Calu3 (cell line): ENCODE measurements around the gene AQP6. TPM values are rescaled to one million over a fixed set of nuclear protein-coding genes. Genes with fewer than 3 reads are reported as not detected.

ENCODE experiments used
- BruUV-seq: library from RNA; stranded (reverse); fragments of 400-500 nt; replicated peaks from 2 replicates; lab custom pipeline; 2021; lab: Mats Ljungman, UMichigan
- CTCF ChIA-PET: fragments of 300-600 bp; sonication (Branson Sonifier 250); formaldehyde crosslinking; loops from one replicate; lab custom pipeline; 2022; ENCODE audit warnings: antibody characterized with exemption; lab: Charles Lee
- DNase-seq: peaks from one replicate; pipeline ENCODE4 v3.0.0; 2022
- H3K27ac Mint-ChIP-seq: one replicate; pipeline ENCODE4 v1.8.0; 2022; ENCODE audit warnings: mixed read lengths; ENCODE audit not compliant: unreplicated experiment
- H3K27me3 Mint-ChIP-seq: one replicate; pipeline ENCODE4 v1.8.0; 2022; ENCODE audit warnings: mixed read lengths; ENCODE audit not compliant: unreplicated experiment
- H3K36me3 Mint-ChIP-seq: one replicate; pipeline ENCODE4 v1.8.0; 2022; ENCODE audit warnings: mild to moderate bottlenecking, moderate library complexity, mixed read lengths; ENCODE audit not compliant: insufficient read depth, unreplicated experiment
- H3K4me1 Mint-ChIP-seq: one replicate; pipeline ENCODE4 v1.8.0; 2022; ENCODE audit warnings: mild to moderate bottlenecking, low read depth, mixed read lengths; ENCODE audit not compliant: unreplicated experiment
- H3K4me3 Mint-ChIP-seq: one replicate; pipeline ENCODE4 v1.8.0; 2022; ENCODE audit warnings: mild to moderate bottlenecking, low read depth, moderate library complexity, mixed read lengths; ENCODE audit not compliant: unreplicated experiment
- H3K9me3 Mint-ChIP-seq: one replicate; pipeline ENCODE4 v1.8.0; 2022; ENCODE audit warnings: low read depth, mixed read lengths; ENCODE audit not compliant: unreplicated experiment
- intact Hi-C: fragments of 100-400 bp; cut with micrococcal nuclease; formaldehyde crosslinking; loops from one replicate; pipeline ENCODE4 v1.10.0; 2022; ENCODE audit not compliant: unreplicated experiment
- total RNA-seq: library from RNA; stranded (reverse); gene quantifications from 2 replicates; pipeline ENCODE4 v1.2.3, GENCODE V29; 2022
- TF ChIP-seq, protein P1 (sequence below): fragments of 200-600 bp; IDR thresholded peaks from one replicate; pipeline ENCODE4 v1.8.0; 2022; ENCODE audit warnings: antibody characterized with exemption; ENCODE audit not compliant: unreplicated experiment

AQP6 gene
- total RNA-seq, 1 experiment from 2014 or later, result 0.94 TPM

DNA sequence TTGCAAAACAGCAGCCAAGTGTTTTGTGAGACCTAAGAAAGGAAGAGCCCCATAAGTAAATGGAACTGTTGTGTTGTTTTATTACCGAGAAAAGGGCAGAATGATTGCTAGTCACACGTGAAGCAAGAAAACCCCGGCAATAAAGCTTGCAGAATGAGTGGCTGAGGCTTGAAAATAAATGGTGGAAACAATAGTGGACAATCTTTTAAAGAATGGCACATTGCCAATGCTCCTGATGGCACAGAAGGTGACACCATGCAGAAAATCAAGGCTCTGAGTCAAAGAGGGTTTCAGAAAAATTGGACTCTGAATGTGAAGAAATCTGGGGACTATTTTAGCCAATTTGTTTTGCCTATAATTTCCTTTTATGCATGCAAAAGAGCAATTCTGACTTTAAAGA lies 26.2 kb upstream of the AQP6 start:
- intact Hi-C loops, result no loop called here
- Mint-ChIP-seq H3K9me3 (no peaks in the 10 kb centered on the region), H3K27ac (no peak overlapping the region), H3K4me1 (peaks cover 32% of the 10 kb centered on the region), H3K27me3 (no peaks in the 10 kb centered on the region), H3K36me3 (peaks cover 8% of the 10 kb centered on the region), H3K4me3 (no peak overlapping the region)
- CTCF ChIA-PET, result interaction anchor here (1.4 kb wide), 1 partner anchor 14 kb away, joined by 20 read pairs; the partner anchor contains the start of gene AQP5
- no peak for DNase-seq
- TF ChIP-seq, protein P1, sequence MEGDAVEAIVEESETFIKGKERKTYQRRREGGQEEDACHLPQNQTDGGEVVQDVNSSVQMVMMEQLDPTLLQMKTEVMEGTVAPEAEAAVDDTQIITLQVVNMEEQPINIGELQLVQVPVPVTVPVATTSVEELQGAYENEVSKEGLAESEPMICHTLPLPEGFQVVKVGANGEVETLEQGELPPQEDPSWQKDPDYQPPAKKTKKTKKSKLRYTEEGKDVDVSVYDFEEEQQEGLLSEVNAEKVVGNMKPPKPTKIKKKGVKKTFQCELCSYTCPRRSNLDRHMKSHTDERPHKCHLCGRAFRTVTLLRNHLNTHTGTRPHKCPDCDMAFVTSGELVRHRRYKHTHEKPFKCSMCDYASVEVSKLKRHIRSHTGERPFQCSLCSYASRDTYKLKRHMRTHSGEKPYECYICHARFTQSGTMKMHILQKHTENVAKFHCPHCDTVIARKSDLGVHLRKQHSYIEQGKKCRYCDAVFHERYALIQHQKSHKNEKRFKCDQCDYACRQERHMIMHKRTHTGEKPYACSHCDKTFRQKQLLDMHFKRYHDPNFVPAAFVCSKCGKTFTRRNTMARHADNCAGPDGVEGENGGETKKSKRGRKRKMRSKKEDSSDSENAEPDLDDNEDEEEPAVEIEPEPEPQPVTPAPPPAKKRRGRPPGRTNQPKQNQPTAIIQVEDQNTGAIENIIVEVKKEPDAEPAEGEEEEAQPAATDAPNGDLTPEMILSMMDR, result no peak
- BruUV-seq, result no TSS peak

DNA sequence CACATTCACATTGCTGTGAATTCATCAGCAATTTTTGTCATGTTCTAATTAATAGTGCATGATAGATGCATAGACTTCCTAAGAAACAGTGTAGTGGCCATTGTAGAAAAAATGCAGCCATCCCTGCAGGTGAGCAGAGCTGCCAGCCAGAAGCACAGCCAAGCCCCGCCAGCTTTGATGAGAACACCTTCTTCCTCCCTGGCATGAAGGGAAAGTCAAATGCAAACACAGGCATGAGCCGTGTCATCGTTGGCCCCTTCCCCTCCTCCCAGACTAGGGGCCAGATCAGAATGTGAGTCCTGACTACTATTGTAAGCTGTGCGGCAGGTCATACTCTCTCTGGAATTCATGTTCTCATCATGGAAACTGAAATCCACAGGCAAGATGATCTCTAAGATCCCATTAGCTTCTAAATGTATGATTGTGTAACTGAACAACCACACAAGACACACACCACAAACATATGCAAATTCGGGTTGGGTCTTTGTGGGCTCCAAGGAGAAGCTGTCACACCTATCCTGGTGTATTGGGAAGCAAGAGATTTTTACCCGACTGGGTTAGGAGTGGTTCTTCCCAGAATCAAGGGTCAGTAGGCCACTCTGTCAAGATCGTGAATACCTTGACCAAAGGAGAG lies 25.0 kb upstream of the AQP6 start:
- intact Hi-C loops, result no loop called here
- CTCF ChIA-PET, result interaction anchor here (0.6 kb wide), 1 partner anchor 132 kb away, joined by 5 read pairs; no protein-coding TSS in a partner anchor
- DNase-seq, result no peak
- H3K27ac Mint-ChIP-seq, result no peak overlapping the region
- H3K9me3 Mint-ChIP-seq, result no peaks in the 10 kb centered on the region
- peaks cover 8% of the 10 kb centered on the region for H3K36me3 Mint-ChIP-seq
- peaks cover 26% of the 10 kb centered on the region for H3K4me1 Mint-ChIP-seq
- H3K4me3 Mint-ChIP-seq, result no peak overlapping the region
- no TSS peak for BruUV-seq
- TF ChIP-seq, protein P1, result no peak
- H3K27me3 Mint-ChIP-seq, result no peaks in the 10 kb centered on the region

DNA sequence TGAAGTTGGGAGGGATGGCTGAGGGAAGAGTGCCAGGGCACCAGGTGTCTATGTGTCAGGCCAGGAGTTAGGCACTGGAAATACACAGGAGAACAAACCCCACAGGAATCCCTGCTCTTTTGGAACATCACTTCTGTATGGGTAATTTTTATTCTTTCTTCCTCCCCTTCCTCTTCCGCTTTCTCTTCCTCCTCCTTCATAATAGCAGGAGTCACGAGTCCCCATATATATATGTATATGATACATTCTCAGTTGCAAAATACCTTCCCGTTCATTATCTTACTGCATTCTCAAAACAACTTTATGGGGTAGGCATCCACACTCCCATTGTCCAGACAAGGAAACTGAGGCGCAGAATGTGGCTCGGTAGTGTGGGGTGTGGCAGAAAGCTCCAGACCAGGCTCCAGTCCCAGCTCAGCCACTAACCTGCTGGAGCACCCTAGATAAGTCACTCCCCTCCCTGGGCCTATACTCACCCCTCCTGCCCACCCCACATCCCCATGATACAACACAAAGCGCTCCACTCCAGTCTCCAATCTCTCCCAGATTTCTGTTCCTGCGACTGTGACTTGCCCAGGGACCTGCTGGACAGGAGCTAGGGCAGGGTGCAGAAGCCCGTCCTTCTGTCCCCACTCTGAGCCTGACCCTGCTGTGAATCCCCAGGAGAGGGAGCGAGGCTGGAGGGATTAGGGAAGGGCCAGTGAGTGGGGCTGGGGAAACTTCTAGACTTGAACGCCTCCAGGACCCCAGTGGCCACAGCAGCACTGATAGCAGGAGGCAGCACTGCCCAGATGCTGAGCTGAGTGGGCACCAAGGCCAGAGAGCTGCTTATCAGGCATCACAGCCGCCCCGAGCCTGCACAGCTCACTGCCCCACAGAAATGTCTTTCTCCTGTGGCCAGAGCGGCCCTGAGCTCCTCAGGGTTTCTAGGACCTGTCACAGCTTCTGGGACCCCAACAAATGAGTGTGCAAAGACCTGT lies 23.6 kb upstream of the AQP6 start:
- BruUV-seq, result no TSS peak
- H3K4me3 Mint-ChIP-seq, result no peak overlapping the region
- no peak overlapping the region for H3K27ac Mint-ChIP-seq
- peaks cover 15% of the 10 kb centered on the region for H3K4me1 Mint-ChIP-seq
- intact Hi-C loops, result no loop called here
- H3K36me3 Mint-ChIP-seq, result peaks cover 3% of the 10 kb centered on the region
- H3K27me3 Mint-ChIP-seq, result no peaks in the 10 kb centered on the region
- DNase-seq, result no peak
- no peaks in the 10 kb centered on the region for H3K9me3 Mint-ChIP-seq
- TF ChIP-seq, protein P1, result no peak
- CTCF ChIA-PET, result interaction anchor here (1.5 kb wide), 1 partner anchor 11 kb away, joined by 4 read pairs; no protein-coding TSS in a partner anchor

DNA sequence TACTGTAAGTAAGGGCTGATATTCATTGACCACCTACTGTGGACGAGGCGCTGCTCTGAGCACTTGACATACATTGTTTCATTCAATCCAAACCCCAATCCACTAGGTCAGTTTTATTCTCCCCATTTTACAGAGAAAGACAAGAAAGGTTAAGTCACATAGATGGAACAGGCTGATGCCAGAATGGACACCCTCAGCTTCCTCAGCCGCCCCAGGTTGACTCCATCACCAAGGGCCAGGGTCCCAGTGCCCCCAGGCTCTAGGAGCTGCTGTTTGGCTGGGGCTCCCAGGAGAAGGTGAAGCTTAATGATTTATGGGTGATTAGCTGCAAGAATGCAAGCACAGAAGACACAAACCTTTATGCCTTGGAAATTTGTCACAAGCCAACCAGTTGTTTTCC lies 22.9 kb upstream of the AQP6 start:
- TF ChIP-seq, protein P1, result no peak
- intact Hi-C loops, result no loop called here
- Mint-ChIP-seq H3K9me3 (no peaks in the 10 kb centered on the region), H3K4me3 (no peak overlapping the region), H3K27me3 (no peaks in the 10 kb centered on the region), H3K4me1 (peaks cover 14% of the 10 kb centered on the region), H3K36me3 (peaks cover 3% of the 10 kb centered on the region), H3K27ac (no peak overlapping the region)
- no peak for DNase-seq
- CTCF ChIA-PET, result interaction anchor here (0.6 to 1.5 kb wide), 4 partner anchors 10 to 560 kb away, joined by 3 to 7 read pairs (median 4); no protein-coding TSS in a partner anchor
- no TSS peak for BruUV-seq
